HepG2 (cell line): ENCODE data around the gene UCN2. TPM values are rescaled to one million over a fixed set of nuclear protein-coding genes. Genes with fewer than 3 reads are reported as not detected.
A peak's percentile ranks its signal among the peaks of the same experiment; 100 is the strongest.

Experiments
- HNRNPK ChIP-seq: fragments of 200-400 bp; formaldehyde crosslinking; IDR thresholded peaks from 2 replicates; pipeline ENCODE4 v1.6.1; 2018; ENCODE audit warnings: low read length, low read depth, moderate library complexity, mild to moderate bottlenecking; ENCODE audit not compliant: poor library complexity, severe bottlenecking
- MATR3 ChIP-seq: sonication (generic); formaldehyde crosslinking; IDR thresholded peaks from 2 replicates; pipeline ENCODE4 v1.4.0; 2020; ENCODE audit warnings: missing genetic modification reagents
- MIER3 ChIP-seq: IDR thresholded peaks from 2 replicates; pipeline ENCODE4 v1.6.1; 2016; ENCODE audit warnings: missing compliant biosample characterization, borderline replicate concordance
- NCOR1 ChIP-seq: fragments of 200-600 bp; sonication (generic); IDR thresholded peaks from 2 replicates; pipeline ENCODE4 v1.7.0; 2017; ENCODE audit warnings: antibody characterized with exemption, low read length, borderline replicate concordance
- POLR2AphosphoS2 ChIP-seq: IDR thresholded peaks from 2 replicates; pipeline ENCODE4 v1.6.1; 2011; ENCODE audit warnings: low read depth, low read length, improper control_type of control experiment
- SIN3A ChIP-seq: IDR thresholded peaks from 2 replicates; pipeline ENCODE4 v1.6.1; 2011; ENCODE audit warnings: low read depth, mild to moderate bottlenecking, control low read depth, low read length, borderline replicate concordance
- TEAD3 ChIP-seq: optimal IDR thresholded peaks from 2 replicates; pipeline ENCODE3; 2016; ENCODE audit warnings: borderline replicate concordance
- THAP11 ChIP-seq: IDR thresholded peaks from 2 replicates; pipeline ENCODE4 v1.6.1; 2016; ENCODE audit warnings: missing biosample characterization, missing genetic modification reagents
- ZFY ChIP-seq: sonication (generic); formaldehyde crosslinking; IDR thresholded peaks from 2 replicates; pipeline ENCODE4 v1.4.0; 2020; ENCODE audit warnings: missing genetic modification reagents
- ZNF44 ChIP-seq: sonication (generic); formaldehyde crosslinking; IDR thresholded peaks from 2 replicates; pipeline ENCODE4 v1.5.1; 2020; ENCODE audit warnings: mild to moderate bottlenecking, missing genetic modification reagents
- ZNF501 ChIP-seq: sonication (generic); formaldehyde crosslinking; IDR thresholded peaks from 2 replicates; pipeline ENCODE4 v1.5.1; 2020; ENCODE audit warnings: mild to moderate bottlenecking, moderate library complexity, missing genetic modification reagents
- ZSCAN20 ChIP-seq: sonication (generic); formaldehyde crosslinking; IDR thresholded peaks from 2 replicates; pipeline ENCODE4 v1.4.0; 2020; ENCODE audit warnings: missing genetic modification reagents, mild to moderate bottlenecking, borderline replicate concordance
- polyA plus RNA-seq, 8 experiments: library from polyadenylated mRNA; depleted of rRNA in 3 of 8; stranded (reverse) in 7 of 8; unstranded in 1 of 8; fragments of >200 nt; fragmentation: Illumina TruSeq in 4 of 8; extraction: Trizol in 4 of 8; gene quantifications; 2 replicates each; pipeline versions ENCODE4 v1.2.1 to v1.2.3, GENCODE V29; 2011 to 2016; ENCODE audit warnings: low read depth in 4 of 8, missing spikeins in 1 of 8, mixed read lengths in 1 of 8; ENCODE audit not compliant: insufficient read depth in 1 of 8
- total RNA-seq, 5 experiments: library from RNA; depleted of rRNA; stranded (reverse); fragments of >200 nt; fragmentation: Illumina TruSeq; extraction: Trizol; gene quantifications; 2 replicates each; pipeline ENCODE4 v1.2.3, GENCODE V29; 2016; ENCODE audit warnings: low read depth in 1 of 5
- TF ChIP-seq, protein P1 (sequence below): IDR thresholded peaks from 2 replicates; pipeline ENCODE4 v1.6.1; 2012; ENCODE audit warnings: low read length, improper control_type of control experiment
- TF ChIP-seq, protein P2 (sequence below): sonication (generic); formaldehyde crosslinking; IDR thresholded peaks from 2 replicates; pipeline ENCODE4 v1.4.0; 2020; ENCODE audit warnings: missing genetic modification reagents, low read depth, mild to moderate bottlenecking, borderline replicate concordance
- TF ChIP-seq, protein P3 (sequence below): sonication (generic); formaldehyde crosslinking; IDR thresholded peaks from 2 replicates; pipeline ENCODE4 v1.4.0; 2020; ENCODE audit warnings: missing genetic modification reagents, borderline replicate concordance
- TF ChIP-seq, protein P4 (sequence below): sonication (generic); formaldehyde crosslinking; conservative IDR thresholded peaks from 2 replicates; pipeline ENCODE4 v1.8.0; 2022; ENCODE audit warnings: missing genetic modification reagents
- TF ChIP-seq, protein P5 (sequence below): sonication (generic); formaldehyde crosslinking; IDR thresholded peaks from 2 replicates; pipeline ENCODE4 v1.4.0; 2020; ENCODE audit warnings: missing genetic modification reagents, borderline replicate concordance

Gene UCN2
- total and polyA plus RNA-seq, 2 of the 13 experiments (the other 11 are each of a cell fraction or from before 2014, with no cell fraction given), result 0.07 to 1.5 TPM

DNA sequence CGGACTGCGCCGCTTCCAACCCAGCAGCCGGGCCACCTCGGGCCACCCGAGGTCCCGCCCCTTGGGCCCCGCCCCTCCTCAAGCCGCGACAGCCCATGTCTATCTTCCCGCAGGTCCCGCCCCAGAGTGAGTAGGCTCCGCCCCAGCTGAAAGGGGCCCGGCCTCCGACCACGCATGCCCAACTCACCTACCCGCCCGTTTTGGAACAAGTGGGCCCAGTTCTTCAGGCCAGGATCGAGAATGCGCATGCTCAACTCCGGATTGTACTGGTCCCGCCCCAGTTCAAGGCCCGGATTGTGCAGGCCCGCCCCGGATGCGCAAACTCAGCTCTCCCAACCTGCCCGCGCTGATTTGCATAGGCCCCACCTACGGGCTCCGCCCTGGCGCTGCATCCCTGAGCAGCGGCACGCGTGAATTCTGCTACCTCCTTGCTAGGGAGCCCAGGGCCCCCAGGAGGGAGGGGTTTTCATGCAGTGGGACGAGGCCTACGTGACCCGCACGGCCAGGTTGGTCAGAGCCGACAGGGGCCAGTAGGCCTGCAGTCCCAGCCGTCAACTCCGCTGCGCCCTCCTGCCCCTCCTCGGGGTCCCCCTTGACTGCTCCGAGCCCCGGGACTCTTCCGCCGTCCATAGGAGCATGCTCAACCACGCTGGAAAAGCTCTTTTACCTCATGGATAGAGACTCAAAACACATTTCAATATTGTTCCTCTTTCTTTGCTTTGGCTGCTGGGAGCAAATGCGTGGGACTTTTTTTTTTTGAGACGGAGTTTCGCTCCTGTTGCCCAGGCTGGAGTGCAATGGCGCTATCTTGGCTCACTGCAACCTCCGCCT lies 6.6 kb downstream of the UCN2 start, which contains the start of gene PFKFB4 (continued):
- TF ChIP-seq, protein P1, sequence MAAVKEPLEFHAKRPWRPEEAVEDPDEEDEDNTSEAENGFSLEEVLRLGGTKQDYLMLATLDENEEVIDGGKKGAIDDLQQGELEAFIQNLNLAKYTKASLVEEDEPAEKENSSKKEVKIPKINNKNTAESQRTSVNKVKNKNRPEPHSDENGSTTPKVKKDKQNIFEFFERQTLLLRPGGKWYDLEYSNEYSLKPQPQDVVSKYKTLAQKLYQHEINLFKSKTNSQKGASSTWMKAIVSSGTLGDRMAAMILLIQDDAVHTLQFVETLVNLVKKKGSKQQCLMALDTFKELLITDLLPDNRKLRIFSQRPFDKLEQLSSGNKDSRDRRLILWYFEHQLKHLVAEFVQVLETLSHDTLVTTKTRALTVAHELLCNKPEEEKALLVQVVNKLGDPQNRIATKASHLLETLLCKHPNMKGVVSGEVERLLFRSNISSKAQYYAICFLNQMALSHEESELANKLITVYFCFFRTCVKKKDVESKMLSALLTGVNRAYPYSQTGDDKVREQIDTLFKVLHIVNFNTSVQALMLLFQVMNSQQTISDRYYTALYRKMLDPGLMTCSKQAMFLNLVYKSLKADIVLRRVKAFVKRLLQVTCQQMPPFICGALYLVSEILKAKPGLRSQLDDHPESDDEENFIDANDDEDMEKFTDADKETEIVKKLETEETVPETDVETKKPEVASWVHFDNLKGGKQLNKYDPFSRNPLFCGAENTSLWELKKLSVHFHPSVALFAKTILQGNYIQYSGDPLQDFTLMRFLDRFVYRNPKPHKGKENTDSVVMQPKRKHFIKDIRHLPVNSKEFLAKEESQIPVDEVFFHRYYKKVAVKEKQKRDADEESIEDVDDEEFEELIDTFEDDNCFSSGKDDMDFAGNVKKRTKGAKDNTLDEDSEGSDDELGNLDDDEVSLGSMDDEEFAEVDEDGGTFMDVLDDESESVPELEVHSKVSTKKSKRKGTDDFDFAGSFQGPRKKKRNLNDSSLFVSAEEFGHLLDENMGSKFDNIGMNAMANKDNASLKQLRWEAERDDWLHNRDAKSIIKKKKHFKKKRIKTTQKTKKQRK, result no peak
- 0 out of 2 replicates have a peak, but pooled peaks have one; percentile 20 for TF ChIP-seq ZNF44
- TF ChIP-seq ZFY, result peak; percentile 90
- TF ChIP-seq, protein P2, sequence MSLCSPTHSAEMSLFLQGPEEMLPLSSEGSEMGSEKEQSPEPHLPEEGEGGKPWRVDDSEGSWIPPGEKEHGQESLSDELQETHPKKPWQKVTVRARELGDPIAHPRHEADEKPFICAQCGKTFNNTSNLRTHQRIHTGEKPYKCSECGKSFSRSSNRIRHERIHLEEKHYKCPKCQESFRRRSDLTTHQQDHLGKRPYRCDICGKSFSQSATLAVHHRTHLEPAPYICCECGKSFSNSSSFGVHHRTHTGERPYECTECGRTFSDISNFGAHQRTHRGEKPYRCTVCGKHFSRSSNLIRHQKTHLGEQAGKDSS (CRISPR knock-in tag), result 0 out of 2 replicates have a peak, but pooled peaks have one; percentile 35
- no peak for TF ChIP-seq ZSCAN20 (CRISPR knock-in tag)
- TF ChIP-seq MIER3 (CRISPR knock-in tag), result peak; percentile 85; the same call in 1 of the 2 replicates
- TF ChIP-seq NCOR1, result no peak; the same call in 1 of the 2 replicates
- TF ChIP-seq POLR2AphosphoS2, result no peak
- peak; percentile 87 for TF ChIP-seq ZNF501 (CRISPR knock-in tag)
- peak; percentile 88 for TF ChIP-seq TEAD3 (CRISPR knock-in tag)
- peak; percentile 73 for TF ChIP-seq THAP11 (CRISPR knock-in tag)
- no peak for TF ChIP-seq MATR3 (CRISPR knock-in tag)
- TF ChIP-seq, protein P3, sequence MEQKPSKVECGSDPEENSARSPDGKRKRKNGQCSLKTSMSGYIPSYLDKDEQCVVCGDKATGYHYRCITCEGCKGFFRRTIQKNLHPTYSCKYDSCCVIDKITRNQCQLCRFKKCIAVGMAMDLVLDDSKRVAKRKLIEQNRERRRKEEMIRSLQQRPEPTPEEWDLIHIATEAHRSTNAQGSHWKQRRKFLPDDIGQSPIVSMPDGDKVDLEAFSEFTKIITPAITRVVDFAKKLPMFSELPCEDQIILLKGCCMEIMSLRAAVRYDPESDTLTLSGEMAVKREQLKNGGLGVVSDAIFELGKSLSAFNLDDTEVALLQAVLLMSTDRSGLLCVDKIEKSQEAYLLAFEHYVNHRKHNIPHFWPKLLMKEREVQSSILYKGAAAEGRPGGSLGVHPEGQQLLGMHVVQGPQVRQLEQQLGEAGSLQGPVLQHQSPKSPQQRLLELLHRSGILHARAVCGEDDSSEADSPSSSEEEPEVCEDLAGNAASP (CRISPR knock-in tag), result peak; percentile 48; the same call in 1 of the 2 replicates
- peak; percentile 71; the same call in 1 of the 2 replicates for TF ChIP-seq SIN3A
- peak; percentile 40 for TF ChIP-seq HNRNPK
- TF ChIP-seq, protein P4, sequence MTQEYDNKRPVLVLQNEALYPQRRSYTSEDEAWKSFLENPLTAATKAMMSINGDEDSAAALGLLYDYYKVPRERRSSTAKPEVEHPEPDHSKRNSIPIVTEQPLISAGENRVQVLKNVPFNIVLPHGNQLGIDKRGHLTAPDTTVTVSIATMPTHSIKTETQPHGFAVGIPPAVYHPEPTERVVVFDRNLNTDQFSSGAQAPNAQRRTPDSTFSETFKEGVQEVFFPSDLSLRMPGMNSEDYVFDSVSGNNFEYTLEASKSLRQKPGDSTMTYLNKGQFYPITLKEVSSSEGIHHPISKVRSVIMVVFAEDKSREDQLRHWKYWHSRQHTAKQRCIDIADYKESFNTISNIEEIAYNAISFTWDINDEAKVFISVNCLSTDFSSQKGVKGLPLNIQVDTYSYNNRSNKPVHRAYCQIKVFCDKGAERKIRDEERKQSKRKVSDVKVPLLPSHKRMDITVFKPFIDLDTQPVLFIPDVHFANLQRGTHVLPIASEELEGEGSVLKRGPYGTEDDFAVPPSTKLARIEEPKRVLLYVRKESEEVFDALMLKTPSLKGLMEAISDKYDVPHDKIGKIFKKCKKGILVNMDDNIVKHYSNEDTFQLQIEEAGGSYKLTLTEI (CRISPR knock-in tag), result no peak
- TF ChIP-seq, protein P5, sequence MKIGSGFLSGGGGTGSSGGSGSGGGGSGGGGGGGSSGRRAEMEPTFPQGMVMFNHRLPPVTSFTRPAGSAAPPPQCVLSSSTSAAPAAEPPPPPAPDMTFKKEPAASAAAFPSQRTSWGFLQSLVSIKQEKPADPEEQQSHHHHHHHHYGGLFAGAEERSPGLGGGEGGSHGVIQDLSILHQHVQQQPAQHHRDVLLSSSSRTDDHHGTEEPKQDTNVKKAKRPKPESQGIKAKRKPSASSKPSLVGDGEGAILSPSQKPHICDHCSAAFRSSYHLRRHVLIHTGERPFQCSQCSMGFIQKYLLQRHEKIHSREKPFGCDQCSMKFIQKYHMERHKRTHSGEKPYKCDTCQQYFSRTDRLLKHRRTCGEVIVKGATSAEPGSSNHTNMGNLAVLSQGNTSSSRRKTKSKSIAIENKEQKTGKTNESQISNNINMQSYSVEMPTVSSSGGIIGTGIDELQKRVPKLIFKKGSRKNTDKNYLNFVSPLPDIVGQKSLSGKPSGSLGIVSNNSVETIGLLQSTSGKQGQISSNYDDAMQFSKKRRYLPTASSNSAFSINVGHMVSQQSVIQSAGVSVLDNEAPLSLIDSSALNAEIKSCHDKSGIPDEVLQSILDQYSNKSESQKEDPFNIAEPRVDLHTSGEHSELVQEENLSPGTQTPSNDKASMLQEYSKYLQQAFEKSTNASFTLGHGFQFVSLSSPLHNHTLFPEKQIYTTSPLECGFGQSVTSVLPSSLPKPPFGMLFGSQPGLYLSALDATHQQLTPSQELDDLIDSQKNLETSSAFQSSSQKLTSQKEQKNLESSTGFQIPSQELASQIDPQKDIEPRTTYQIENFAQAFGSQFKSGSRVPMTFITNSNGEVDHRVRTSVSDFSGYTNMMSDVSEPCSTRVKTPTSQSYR (CRISPR knock-in tag), result no peak
